GM21367 (cell line): ENCODE data around the gene SLC44A5.
"Not testable (repeated sequence)": the region's sequence is repeated elsewhere in the genome, so short reads cannot be mapped to it uniquely, and the experiment has no call there.

Source experiments
- ATAC-seq: cut with Tn5 transposase; IDR thresholded peaks from one replicate; pipeline ENCODE4 v1.9.1; 2021; ENCODE audit not compliant: unreplicated experiment

SLC44A5 gene

GRCh38 chr1:75611014-75611413 is at the start of gene SLC44A5:
Gene SLC44A5, minus strand, starts transcription at chr1:75611114. Its CDS starts 69,667 bp downstream, at chr1:75541447.
- no peak for ATAC-seq

GRCh38 chr1:75655931-75656330 is 45.0 kb upstream of the SLC44A5 start:
- ATAC-seq, result no peak

GRCh38 chr1:75647183-75647582 is 36.3 kb upstream of the SLC44A5 start:
- not testable (repeated sequence) for ATAC-seq

- not testable (repeated sequence) for ATAC-seq
Measured at GRCh38 chr1:75645153-75645552, 34.2 kb upstream of the SLC44A5 start.

GRCh38 chr1:75643460-75643859 is 32.5 kb upstream of the SLC44A5 start:
- ATAC-seq, result no peak

- no peak for ATAC-seq
Measured at GRCh38 chr1:75641325-75641724, 30.4 kb upstream of the SLC44A5 start.

GRCh38 chr1:75640137-75640536 is 29.2 kb upstream of the SLC44A5 start:
- ATAC-seq, result no peak

- peak; percentile 86 for ATAC-seq
Measured at GRCh38 chr1:75632350-75632949, 21.5 kb upstream of the SLC44A5 start.

- no peak for ATAC-seq
Measured at GRCh38 chr1:75630998-75631397, 20.1 kb upstream of the SLC44A5 start.

GRCh38 chr1:75630004-75630594 is 19.2 kb upstream of the SLC44A5 start:
- no peak for ATAC-seq

- ATAC-seq, result no peak
Measured at GRCh38 chr1:75625795-75626194, 14.9 kb upstream of the SLC44A5 start.

- no peak for ATAC-seq
Measured at GRCh38 chr1:75618382-75618781, 7.5 kb upstream of the SLC44A5 start.

GRCh38 chr1:75616436-75617433 is 5.8 kb upstream of the SLC44A5 start:
- ATAC-seq, result no peak

- no peak for ATAC-seq
Measured at GRCh38 chr1:75615613-75616435, 4.9 kb upstream of the SLC44A5 start.

GRCh38 chr1:75614399-75614756 is 3.5 kb upstream of the SLC44A5 start:
- peak; percentile 5 for ATAC-seq

GRCh38 chr1:75613916-75614315 is 3.0 kb upstream of the SLC44A5 start:
- ATAC-seq, result no peak

GRCh38 chr1:75612976-75613375 is 2.1 kb upstream of the SLC44A5 start:
- ATAC-seq, result no peak

- no peak for ATAC-seq
Measured at GRCh38 chr1:75602486-75602885, 8.4 kb downstream of the SLC44A5 start.

GRCh38 chr1:75600781-75601180 is 10.1 kb downstream of the SLC44A5 start:
- ATAC-seq, result no peak

- no peak for ATAC-seq
Measured at GRCh38 chr1:75594327-75594726, 16.6 kb downstream of the SLC44A5 start.

GRCh38 chr1:75593457-75593856 is 17.5 kb downstream of the SLC44A5 start:
- ATAC-seq, result not testable (repeated sequence)
